SK-N-SH treated with all-trans-retinoic acid at 6 μM for 48 hours (cell line): Measurements from ENCODE around the gene RIPOR2.

Experiments used
- ATAC-seq: fragments of 200-7000 bp; cut with Tn5 transposase; 3 replicates; pipeline ENCODE4 v1.9.1; 2020; ENCODE audit warnings: mild to moderate bottlenecking, moderate library complexity
- ARNTL ChIP-seq: fragments of 450-650 bp; formaldehyde crosslinking; IDR thresholded peaks from 2 replicates; pipeline ENCODE4 v1.5.0; 2020; ENCODE audit warnings: low read depth, mild to moderate bottlenecking, moderate library complexity, borderline replicate concordance
- BACH2 ChIP-seq: fragments of 250-450 bp; sonication (Bioruptor Pico); IDR thresholded peaks from 2 replicates; pipeline ENCODE4 v1.9.0; 2021; ENCODE audit warnings: mild to moderate bottlenecking, borderline replicate concordance
- CSDC2 ChIP-seq: fragments of 250-450 bp; sonication (Bioruptor Pico); IDR thresholded peaks from 2 replicates; pipeline ENCODE4 v1.5.0; 2020; ENCODE audit warnings: mild to moderate bottlenecking, moderate library complexity
- CSRNP3 ChIP-seq: fragments of 250-450 bp; sonication (Bioruptor Pico); IDR thresholded peaks from 2 replicates; pipeline ENCODE4 v1.5.1; 2021; ENCODE audit warnings: mild to moderate bottlenecking, moderate library complexity
- ESRRG ChIP-seq: fragments of 250-450 bp; sonication (Bioruptor Pico); IDR thresholded peaks from 2 replicates; pipeline ENCODE4 v1.6.1; 2021; ENCODE audit warnings: mild to moderate bottlenecking
- GLIS3 ChIP-seq: fragments of 250-450 bp; sonication (Bioruptor Pico); IDR thresholded peaks from 2 replicates; pipeline ENCODE4 v1.5.0; 2020; ENCODE audit warnings: mild to moderate bottlenecking, moderate library complexity
- OSR1 ChIP-seq: fragments of 250-450 bp; sonication (Bioruptor Pico); IDR thresholded peaks from 2 replicates; pipeline ENCODE4 v1.8.0; 2022; ENCODE audit warnings: moderate library complexity, mild to moderate bottlenecking, inconsistent platforms
- PATZ1 ChIP-seq: fragments of 250-450 bp; sonication (Bioruptor Pico); IDR thresholded peaks from 2 replicates; pipeline ENCODE4 v1.8.0; 2020; ENCODE audit warnings: mild to moderate bottlenecking, moderate library complexity, borderline replicate concordance
- PPARA ChIP-seq: fragments of 250-450 bp; sonication (Bioruptor Pico); IDR thresholded peaks from 2 replicates; pipeline ENCODE4 v1.5.0; 2020; ENCODE audit warnings: mild to moderate bottlenecking, borderline replicate concordance
- RARB ChIP-seq: fragments of 250-450 bp; sonication (Bioruptor Pico); IDR thresholded peaks from 2 replicates; pipeline ENCODE4 v1.8.0; 2021; ENCODE audit warnings: mild to moderate bottlenecking, moderate library complexity
- SNAI2 ChIP-seq: fragments of 250-450 bp; sonication (Bioruptor Pico); IDR thresholded peaks from 2 replicates; pipeline ENCODE4 v1.5.0; 2020; ENCODE audit warnings: mild to moderate bottlenecking, moderate library complexity
- TCF4 ChIP-seq: fragments of 250-450 bp; sonication (Bioruptor Pico); IDR thresholded peaks from 2 replicates; pipeline ENCODE4 v1.8.0; 2021; ENCODE audit warnings: mild to moderate bottlenecking, moderate library complexity, borderline replicate concordance
- TOX ChIP-seq: fragments of 250-450 bp; sonication (Bioruptor Pico); IDR thresholded peaks from 2 replicates; pipeline ENCODE4 v1.8.0; 2021; ENCODE audit warnings: mild to moderate bottlenecking, moderate library complexity, borderline replicate concordance
- TSHZ2 ChIP-seq: fragments of 250-450 bp; sonication (Bioruptor Pico); IDR thresholded peaks from 2 replicates; pipeline ENCODE4 v1.5.0; 2020; ENCODE audit warnings: mild to moderate bottlenecking, moderate library complexity
- ZC3H10 ChIP-seq: fragments of 250-450 bp; sonication (Bioruptor Pico); IDR thresholded peaks from 2 replicates; pipeline ENCODE4 v1.5.1; 2021; ENCODE audit warnings: mild to moderate bottlenecking, moderate library complexity
- ZFP3 ChIP-seq: fragments of 250-450 bp; sonication (Bioruptor Pico); IDR thresholded peaks from 2 replicates; pipeline ENCODE4 v1.5.0; 2020; ENCODE audit warnings: mild to moderate bottlenecking, moderate library complexity
- ZNF565 ChIP-seq: fragments of 450-650 bp; formaldehyde crosslinking; conservative IDR thresholded peaks from 2 replicates; pipeline ENCODE4 v1.5.0; 2020; ENCODE audit warnings: low read depth, mild to moderate bottlenecking, moderate library complexity
- ZNF70 ChIP-seq: fragments of 450-650 bp; formaldehyde crosslinking; IDR thresholded peaks from 2 replicates; pipeline ENCODE4 v1.5.0; 2020; ENCODE audit warnings: mild to moderate bottlenecking, moderate library complexity
- ZNF8 ChIP-seq: fragments of 450-650 bp; formaldehyde crosslinking; IDR thresholded peaks from 2 replicates; pipeline ENCODE4 v1.5.0; 2020; ENCODE audit warnings: mild to moderate bottlenecking, moderate library complexity
- TF ChIP-seq, protein P1 (sequence below): fragments of 250-450 bp; sonication (Bioruptor Pico); IDR thresholded peaks from 2 replicates; pipeline ENCODE4 v1.8.0; 2021; ENCODE audit warnings: low read depth, mild to moderate bottlenecking, moderate library complexity, borderline replicate concordance

Gene RIPOR2

GRCh38 chr6:24831771-24832716 lies 103.7 kb downstream of the RIPOR2 start:
- TF ChIP-seq ZNF565 (no peak), PPARA (CRISPR knock-in tag) (no peak), TSHZ2 (CRISPR knock-in tag) (no peak), SNAI2 (CRISPR knock-in tag) (no peak), ZNF70 (CRISPR knock-in tag) (no peak; the same call in 1 of the 2 replicates), ZFP3 (CRISPR knock-in tag) (no peak), ARNTL (CRISPR knock-in tag) (no peak), BACH2 (no peak), ZNF8 (CRISPR knock-in tag) (no peak), CSDC2 (CRISPR knock-in tag) (no peak), TOX (CRISPR knock-in tag) (no peak), CSRNP3 (no peak), ESRRG (CRISPR knock-in tag) (no peak), GLIS3 (CRISPR knock-in tag) (no peak)
- TF ChIP-seq, protein P1, sequence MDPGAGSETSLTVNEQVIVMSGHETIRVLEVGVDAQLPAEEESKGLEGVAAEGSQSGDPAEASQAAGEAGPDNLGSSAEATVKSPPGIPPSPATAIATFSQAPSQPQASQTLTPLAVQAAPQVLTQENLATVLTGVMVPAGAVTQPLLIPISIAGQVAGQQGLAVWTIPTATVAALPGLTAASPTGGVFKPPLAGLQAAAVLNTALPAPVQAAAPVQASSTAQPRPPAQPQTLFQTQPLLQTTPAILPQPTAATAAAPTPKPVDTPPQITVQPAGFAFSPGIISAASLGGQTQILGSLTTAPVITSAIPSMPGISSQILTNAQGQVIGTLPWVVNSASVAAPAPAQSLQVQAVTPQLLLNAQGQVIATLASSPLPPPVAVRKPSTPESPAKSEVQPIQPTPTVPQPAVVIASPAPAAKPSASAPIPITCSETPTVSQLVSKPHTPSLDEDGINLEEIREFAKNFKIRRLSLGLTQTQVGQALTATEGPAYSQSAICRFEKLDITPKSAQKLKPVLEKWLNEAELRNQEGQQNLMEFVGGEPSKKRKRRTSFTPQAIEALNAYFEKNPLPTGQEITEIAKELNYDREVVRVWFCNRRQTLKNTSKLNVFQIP (CRISPR knock-in tag), result no peak
- ATAC-seq, result no peak

DNA sequence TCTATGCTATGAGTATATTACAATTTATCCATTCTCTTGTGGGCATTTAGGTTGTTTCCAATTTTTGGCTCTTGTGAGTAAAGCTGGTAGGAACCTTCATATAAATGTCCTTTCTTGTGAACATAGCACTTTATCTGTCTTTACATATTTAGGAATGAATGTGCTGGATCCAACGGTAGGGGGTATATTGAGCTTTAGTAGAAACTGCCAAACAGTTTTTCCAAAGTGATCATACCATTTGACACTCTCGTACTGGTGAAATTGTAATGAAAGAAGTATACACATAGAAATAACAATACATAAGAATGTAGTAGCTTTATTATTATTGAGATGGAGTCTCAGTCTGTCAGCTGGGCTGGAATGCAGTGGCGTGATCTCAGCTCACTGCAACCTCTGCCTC lies 106.1 kb downstream of the RIPOR2 start:
- TF ChIP-seq, protein P1 (CRISPR knock-in tag), result no peak
- TF ChIP-seq BACH2, result no peak
- TF ChIP-seq ARNTL (CRISPR knock-in tag), result no peak
- TF ChIP-seq ZC3H10 (CRISPR knock-in tag), result no peak
- TF ChIP-seq SNAI2 (CRISPR knock-in tag), result no peak
- no peak for TF ChIP-seq ZNF8 (CRISPR knock-in tag)
- no peak for TF ChIP-seq TOX (CRISPR knock-in tag)
- TF ChIP-seq ESRRG (CRISPR knock-in tag), result no peak
- TF ChIP-seq GLIS3 (CRISPR knock-in tag), result no peak
- no peak for TF ChIP-seq RARB (CRISPR knock-in tag)
- TF ChIP-seq PPARA (CRISPR knock-in tag), result no peak
- no peak for TF ChIP-seq PATZ1 (CRISPR knock-in tag)
- no peak for TF ChIP-seq ZNF70 (CRISPR knock-in tag)

DNA sequence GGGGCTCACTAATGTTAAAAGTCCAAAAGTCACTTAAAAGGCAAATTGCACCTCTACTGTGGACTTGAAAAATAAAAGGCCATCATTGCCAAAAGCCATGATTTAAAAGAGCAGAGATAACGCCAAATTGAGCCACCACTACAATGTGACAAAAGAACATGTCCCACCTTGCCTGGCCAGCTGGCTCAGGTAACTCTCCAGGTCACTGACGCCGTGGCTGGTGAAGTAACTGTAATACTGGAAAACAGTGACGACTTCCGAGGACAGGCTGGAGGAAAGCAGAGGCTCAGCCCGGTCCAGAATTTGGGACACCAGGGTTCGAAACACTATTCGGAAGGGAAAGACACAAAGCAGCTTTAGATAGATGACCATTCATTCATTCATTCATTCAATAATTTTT lies 107.8 kb downstream of the RIPOR2 start:
- no peak for ATAC-seq
- no peak for TF ChIP-seq PPARA (CRISPR knock-in tag)
- no peak for TF ChIP-seq TOX (CRISPR knock-in tag)
- no peak for TF ChIP-seq OSR1 (CRISPR knock-in tag)
- no peak for TF ChIP-seq TCF4 (CRISPR knock-in tag)
- TF ChIP-seq ZNF8 (CRISPR knock-in tag), result no peak
- no peak for TF ChIP-seq ESRRG (CRISPR knock-in tag)
- TF ChIP-seq RARB (CRISPR knock-in tag), result no peak
- TF ChIP-seq ARNTL (CRISPR knock-in tag), result no peak
- no peak for TF ChIP-seq GLIS3 (CRISPR knock-in tag)
- no peak for TF ChIP-seq CSRNP3
- TF ChIP-seq, all 23 proteins: peak for 0

More for the DNA sequence above, 106.1 kb downstream of the RIPOR2 start:
- ATAC-seq, result no peak
